Hepatocyte (in vitro differentiated cells): ENCODE results near the gene KRAS. TPM values are rescaled to one million over a fixed set of nuclear protein-coding genes. Genes with fewer than 3 reads are reported as not detected.

Experiments
- DNase-seq: peaks from one replicate; pipeline ENCODE4 v3.0.0-alpha.2; 2016; ENCODE audit warnings: low spot score
- H2AFZ ChIP-seq: fragments of 200-600 bp; sonication (generic); 2 replicates; pipeline ENCODE4 v1.6.0; 2016; ENCODE audit warnings: antibody characterized with exemption, mild to moderate bottlenecking
- H3K27ac ChIP-seq: fragments of 200-600 bp; sonication (generic); 2 replicates; pipeline ENCODE4 v1.5.1; 2016; ENCODE audit warnings: mild to moderate bottlenecking
- H3K27me3 ChIP-seq: fragments of 200-600 bp; sonication (generic); 2 replicates; pipeline ENCODE4 v1.6.1; 2016
- H3K36me3 ChIP-seq: fragments of 200-600 bp; sonication (generic); replicated peaks from 2 replicates; pipeline ENCODE4 v1.5.1; 2016; ENCODE audit warnings: low read depth; ENCODE audit not compliant: insufficient read depth
- H3K4me1 ChIP-seq: fragments of 200-600 bp; sonication (generic); 2 replicates; pipeline ENCODE4 v1.5.1; 2016; ENCODE audit warnings: mild to moderate bottlenecking, moderate library complexity; ENCODE audit not compliant: insufficient read depth
- H3K4me2 ChIP-seq: fragments of 200-600 bp; sonication (generic); 2 replicates; pipeline ENCODE4 v1.6.0; 2016
- H3K4me3 ChIP-seq: fragments of 200-600 bp; sonication (generic); 2 replicates; pipeline ENCODE4 v1.5.1; 2016; ENCODE audit warnings: mild to moderate bottlenecking
- H3K79me2 ChIP-seq: fragments of 200-600 bp; sonication (generic); 2 replicates; pipeline ENCODE4 v1.6.0; 2017; ENCODE audit warnings: mild to moderate bottlenecking
- H3K9me2 ChIP-seq: fragments of 200-600 bp; sonication (generic); replicated peaks from 2 replicates; pipeline ENCODE4 v1.6.0; 2017; ENCODE audit warnings: mild to moderate bottlenecking; ENCODE audit not compliant: insufficient read depth
- H3K9me3 ChIP-seq: fragments of 200-600 bp; sonication (generic); 2 replicates; pipeline ENCODE4 v1.5.1; 2016; ENCODE audit warnings: low read depth, mild to moderate bottlenecking
- H4K20me1 ChIP-seq: fragments of 200-600 bp; sonication (generic); 2 replicates; pipeline ENCODE4 v1.6.0; 2016; ENCODE audit warnings: mild to moderate bottlenecking; ENCODE audit not compliant: insufficient read depth, poor library complexity, severe bottlenecking
- CTCF ChIP-seq: fragments of 200-600 bp; sonication (generic); IDR thresholded peaks from 2 replicates; pipeline ENCODE4 v1.5.1; 2016; ENCODE audit warnings: antibody characterized with exemption, mild to moderate bottlenecking; ENCODE audit not compliant: poor library complexity
- EZH2 ChIP-seq: fragments of 200-600 bp; sonication (generic); IDR thresholded peaks from 2 replicates; pipeline ENCODE4 v1.6.1; 2016; ENCODE audit warnings: antibody characterized with exemption, mild to moderate bottlenecking, borderline replicate concordance
- EZH2phosphoT487 ChIP-seq: fragments of 200-600 bp; sonication (generic); IDR thresholded peaks from one replicate; pipeline ENCODE4 v1.6.1; 2018; ENCODE audit warnings: antibody characterized with exemption, mild to moderate bottlenecking, low read depth, moderate library complexity; ENCODE audit not compliant: unreplicated experiment, severe bottlenecking
- WGBS: methylation state at CpG from one replicate; pipeline ENCODE4 v1.1.6; 2016; ENCODE audit warnings: low lambda C conversion rate; ENCODE audit errors: missing lambda C conversion rate; 5-methylcytosine and 5-hydroxymethylcytosine counted together
- polyA plus RNA-seq: library from polyadenylated mRNA; unstranded; fragments of >200 nt; fragmentation: Nextera tagmentation; extraction: Ambion mirVana; gene quantifications from 2 replicates; pipeline ENCODE4 v1.2.1, GENCODE V29; 2016
- total RNA-seq: library from RNA; depleted of rRNA; stranded (reverse); fragments of >200 nt; gene quantifications from 2 replicates; pipeline ENCODE4 v1.2.3, GENCODE V29; 2014

Gene KRAS
- total and polyA plus RNA-seq, 2 experiments from 2014 or later = 42.5 to 43.6 TPM

GRCh38 chr12:25162866-25163265 lies 87.9 kb downstream of the KRAS start:
- H2AFZ ChIP-seq = no peak overlapping the region
- no peaks in the 10 kb centered on the region for H3K27me3 ChIP-seq
- H3K79me2 ChIP-seq = no peaks in the 10 kb centered on the region
- H3K4me1 ChIP-seq = no peaks in the 10 kb centered on the region
- no peak overlapping the region for H3K27ac ChIP-seq
- WGBS = 91% methylated on average over 6 of the region's 6 CpGs
- no peaks in the 10 kb centered on the region for H3K36me3 ChIP-seq
- H3K4me3 ChIP-seq = no peak overlapping the region
- H3K9me3 ChIP-seq = no peaks in the 10 kb centered on the region
- no peak overlapping the region for H3K4me2 ChIP-seq
- no peak for TF ChIP-seq CTCF
- no peak for TF ChIP-seq EZH2
- no peak for TF ChIP-seq EZH2phosphoT487
- no peaks in the 10 kb centered on the region for H4K20me1 ChIP-seq
- no peaks in the 10 kb centered on the region for H3K9me2 ChIP-seq
- DNase-seq = no peak

GRCh38 chr12:25156061-25156460 lies 94.7 kb downstream of the KRAS start:
- H2AFZ ChIP-seq = no peak overlapping the region
- H3K4me1 ChIP-seq = peaks cover 5% of the 10 kb centered on the region
- H3K27ac ChIP-seq = no peak overlapping the region
- TF ChIP-seq EZH2 (no peak), EZH2phosphoT487 (no peak), CTCF (no peak)
- no peak overlapping the region for H3K4me2 ChIP-seq
- 95% methylated on average over 4 of the region's 4 CpGs for WGBS
- no peaks in the 10 kb centered on the region for H3K27me3 ChIP-seq
- no peaks in the 10 kb centered on the region for H3K79me2 ChIP-seq
- no peak overlapping the region for H3K4me3 ChIP-seq
- no peak for DNase-seq
- H3K36me3 ChIP-seq = no peaks in the 10 kb centered on the region
- H4K20me1 ChIP-seq = no peaks in the 10 kb centered on the region
- H3K9me2 ChIP-seq = no peaks in the 10 kb centered on the region
- no peaks in the 10 kb centered on the region for H3K9me3 ChIP-seq

GRCh38 chr12:25155022-25155576 lies 95.6 kb downstream of the KRAS start:
- Histone ChIP-seq H3K9me3 (no peaks in the 10 kb centered on the region), H3K79me2 (no peaks in the 10 kb centered on the region), H3K27ac (no peak overlapping the region), H3K9me2 (no peaks in the 10 kb centered on the region), H3K4me2 (peak overlapping the region; percentile 24), H2AFZ (no peak overlapping the region), H3K27me3 (no peaks in the 10 kb centered on the region), H3K4me1 (peaks cover 5% of the 10 kb centered on the region), H3K36me3 (no peaks in the 10 kb centered on the region), H3K4me3 (no peak overlapping the region), H4K20me1 (no peaks in the 10 kb centered on the region)
- WGBS = 67% methylated on average over 2 of the region's 2 CpGs
- peak; percentile 27 for DNase-seq
- TF ChIP-seq CTCF (peak; percentile 69), EZH2phosphoT487 (no peak)

Other genes with a start within 250 kb of the KRAS start
- gene DNAI7, start 55.8 kb downstream of the KRAS start, total RNA-seq = not detected in 2 replicates
- not detected in 2 replicates for gene DNAI7, start 55.8 kb downstream of the KRAS start, polyA plus RNA-seq
- gene ETFRF1, start 55.7 kb downstream of the KRAS start, total RNA-seq = 37.8 and 48.3 TPM in 2 replicates
- gene ETFRF1, start 55.7 kb downstream of the KRAS start, polyA plus RNA-seq = 27.9 and 35.2 TPM in 2 replicates